Measurements from ENCODE around the gene ANKMY1. TPM values are rescaled to one million over a fixed set of nuclear protein-coding genes. Genes with fewer than 3 reads are reported as not detected.

The ANKMY1 gene
- total and polyA plus RNA-seq, 2 of the 13 experiments (the other 11 are each of a cell fraction or from before 2014, with no cell fraction given), result 11.7 to 18.8 TPM

- peak; percentile 52; the same call in 1 of the 2 replicates for TF ChIP-seq ZNF280D (CRISPR knock-in tag; IDR thresholded peaks at IDR 0.05)
- peak; percentile 95; the same call in 1 of the 2 replicates for TF ChIP-seq KLF15 (CRISPR knock-in tag; IDR thresholded peaks at IDR 0.05; ENCODE audit: borderline replicate concordance)
- TF ChIP-seq KLF9 (CRISPR knock-in tag; IDR thresholded peaks at IDR 0.05; ENCODE audit: low read depth), result no peak
- no peak for TF ChIP-seq ARID3A (IDR thresholded peaks at IDR 0.05; ENCODE audit: low read depth, low read length)
- TF ChIP-seq ZNF136 (CRISPR knock-in tag; IDR thresholded peaks at IDR 0.05; ENCODE audit: low read depth), result peak; percentile 80; the same call in 1 of the 2 replicates
- TF ChIP-seq ZNF766 (CRISPR knock-in tag; IDR thresholded peaks at IDR 0.05; ENCODE audit: borderline replicate concordance), result no peak; the same call in 1 of the 2 replicates
- TF ChIP-seq ELF4 (CRISPR knock-in tag; IDR thresholded peaks at IDR 0.05; ENCODE audit: borderline replicate concordance), result no peak
- no peak for TF ChIP-seq NFRKB (IDR thresholded peaks at IDR 0.05)
- peak; percentile 88; the same call in 1 of the 2 replicates for TF ChIP-seq E2F2 (CRISPR knock-in tag; IDR thresholded peaks at IDR 0.05; ENCODE audit: borderline replicate concordance)
- TF ChIP-seq BRF2 (CRISPR knock-in tag; IDR thresholded peaks at IDR 0.05), result peak; percentile 80; the same call in 1 of the 2 replicates
- TF ChIP-seq POLR2AphosphoS5 (IDR thresholded peaks at IDR 0.05; ENCODE audit: low read depth, low read length), result peak; percentile 87
- no peak for TF ChIP-seq ZNF256 (CRISPR knock-in tag; conservative IDR thresholded peaks at IDR 0.05)
- TF ChIP-seq ZIK1 (CRISPR knock-in tag; IDR thresholded peaks at IDR 0.05; ENCODE audit: borderline replicate concordance, low read depth), result peak; percentile 50
- peak; percentile 77; the same call in 1 of the 2 replicates for TF ChIP-seq ZNF761 (CRISPR knock-in tag; conservative IDR thresholded peaks at IDR 0.05)
- TF ChIP-seq PATZ1 (CRISPR knock-in tag; IDR thresholded peaks at IDR 0.05), result peak; percentile 41; the same call in 1 of the 2 replicates
Observed at GRCh38 chr2:240586198-240586918, 28.6 kb upstream of the ANKMY1 start, which contains the start of gene CAPN10 (continued).

All from HepG2 (cell line).